Ramos (cell line): ENCODE measurements around the gene KDM7A.

ENCODE experiments used
- in situ Hi-C: fragments of 300-500 bp; cut with MboI; formaldehyde crosslinking; loops from one replicate; pipeline ENCODE4 v1.14.3; 2022; ENCODE audit warnings: low sequenced_read_pairs; ENCODE audit not compliant: unreplicated experiment

The KDM7A gene

DNA sequence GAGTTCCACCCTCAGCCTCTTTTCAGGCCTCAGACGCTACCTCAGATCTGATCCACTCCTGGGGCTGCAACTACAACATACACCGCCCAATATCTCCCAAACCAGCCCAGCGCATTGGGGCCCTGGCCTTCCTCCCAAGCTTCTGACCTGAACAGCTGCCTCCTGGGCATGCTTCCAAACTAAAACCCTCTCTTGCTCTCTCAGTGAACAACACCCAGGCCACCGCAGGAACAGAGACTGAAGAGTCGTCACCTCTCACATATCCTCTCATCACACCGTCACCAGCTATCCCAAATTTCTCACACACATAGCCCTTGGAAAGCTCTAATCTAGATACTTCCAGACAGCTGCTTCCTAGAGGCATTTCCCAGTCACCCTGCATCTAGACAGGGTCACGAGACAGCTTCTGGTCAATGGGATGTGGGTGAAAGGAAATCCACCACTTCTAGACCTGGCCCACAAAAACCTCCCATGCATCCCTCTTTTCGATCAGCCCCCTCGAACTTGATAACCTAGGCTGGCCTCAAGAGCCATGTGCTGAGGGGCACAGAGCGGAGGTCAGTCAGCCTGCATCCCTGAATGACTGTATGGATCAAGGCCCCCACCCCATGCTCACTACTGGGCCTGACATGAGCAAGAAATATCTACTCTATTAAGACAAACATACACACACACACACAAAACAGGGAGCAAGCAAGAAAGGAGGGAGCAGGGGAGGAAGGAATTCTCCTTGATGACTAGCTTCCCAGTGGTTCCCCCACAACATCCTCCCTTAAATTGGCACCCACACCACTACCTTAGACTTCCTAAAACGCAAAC lies 115.8 kb downstream of the KDM7A start:
- in situ Hi-C loops: no loop called here

DNA sequence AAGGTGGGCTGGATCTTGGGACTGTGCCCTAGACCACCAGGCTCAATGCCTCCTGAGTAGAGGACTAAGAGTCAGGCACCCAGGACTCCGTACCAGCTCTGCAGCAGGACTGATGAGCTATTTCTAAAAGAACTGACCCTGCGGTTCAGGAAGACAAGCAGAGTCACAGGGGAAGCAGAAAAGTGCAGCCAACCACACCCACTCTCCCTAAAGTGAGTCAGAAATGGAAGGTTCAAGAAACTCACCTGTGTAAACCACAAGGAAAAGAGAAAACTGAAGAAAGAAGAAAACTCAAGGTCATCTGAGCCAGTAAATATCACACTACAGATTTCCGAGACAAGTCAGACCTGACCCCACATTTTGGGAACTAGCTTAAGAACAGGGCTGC lies 116.5 kb downstream of the KDM7A start:
- in situ Hi-C loops: no loop called here

DNA sequence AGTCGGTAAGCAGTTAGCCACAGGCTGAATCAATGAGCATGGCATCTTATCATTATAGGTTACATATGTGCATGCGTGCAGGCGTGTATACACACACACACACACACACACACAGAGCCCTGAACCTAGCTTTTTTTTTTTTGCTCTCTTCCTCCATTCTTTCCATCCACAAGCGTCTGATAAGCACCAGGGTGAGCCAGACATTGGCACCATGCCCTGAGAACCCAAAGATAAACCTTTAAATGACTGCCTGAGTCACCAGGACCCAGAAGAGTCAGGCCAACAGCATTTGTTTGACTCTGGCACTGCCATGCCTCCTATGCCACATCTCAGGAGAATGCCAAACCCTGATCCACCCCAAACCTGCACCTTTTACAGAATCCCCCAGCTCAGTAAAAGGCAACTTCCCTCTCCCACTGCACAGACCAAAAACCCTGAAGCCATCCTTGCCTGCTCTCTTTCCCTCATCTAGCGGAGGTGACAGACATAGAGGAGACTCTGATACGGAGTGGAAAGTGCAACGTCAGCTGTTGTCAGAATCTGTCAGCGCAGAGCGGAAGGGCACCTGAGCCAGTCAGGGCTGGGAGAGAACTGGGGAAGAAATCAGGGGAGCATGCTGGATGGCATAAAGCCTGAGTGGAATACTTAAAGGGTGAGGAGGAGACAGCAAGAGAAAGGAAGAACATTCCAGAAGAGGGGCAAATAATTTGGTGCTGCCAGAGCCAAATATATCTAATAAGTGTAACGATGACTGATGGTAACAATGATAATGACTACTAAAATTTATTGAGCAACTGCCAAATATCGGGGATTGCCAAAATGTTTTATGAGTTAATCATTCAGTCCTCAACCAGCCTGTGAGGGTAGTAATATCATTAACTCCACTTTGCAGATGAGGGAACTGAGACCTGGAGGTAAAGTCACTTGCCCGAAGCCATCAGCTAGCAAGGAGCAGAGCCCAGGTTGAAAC lies 117.2 kb downstream of the KDM7A start:
- in situ Hi-C loops: no loop called here

DNA sequence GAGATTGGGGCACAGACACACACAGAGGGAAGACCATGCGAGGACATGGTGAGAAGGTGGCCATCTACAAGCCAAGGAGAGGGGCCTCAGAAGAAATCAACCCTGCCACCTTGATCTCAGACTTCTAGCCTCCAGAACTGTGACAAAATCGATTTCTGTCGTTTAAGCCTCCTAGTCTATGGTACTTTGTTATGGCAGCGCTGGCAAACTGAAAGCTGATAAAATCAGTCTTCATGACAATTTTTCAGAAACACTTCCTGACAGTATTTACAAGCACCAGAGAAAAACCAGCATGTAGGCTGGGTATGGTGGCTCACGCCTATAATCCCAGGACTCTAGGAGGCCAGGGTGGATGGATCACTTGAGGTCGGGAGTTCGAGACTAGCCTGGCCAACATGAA lies 118.3 kb downstream of the KDM7A start:
- in situ Hi-C loops: no loop called here

DNA sequence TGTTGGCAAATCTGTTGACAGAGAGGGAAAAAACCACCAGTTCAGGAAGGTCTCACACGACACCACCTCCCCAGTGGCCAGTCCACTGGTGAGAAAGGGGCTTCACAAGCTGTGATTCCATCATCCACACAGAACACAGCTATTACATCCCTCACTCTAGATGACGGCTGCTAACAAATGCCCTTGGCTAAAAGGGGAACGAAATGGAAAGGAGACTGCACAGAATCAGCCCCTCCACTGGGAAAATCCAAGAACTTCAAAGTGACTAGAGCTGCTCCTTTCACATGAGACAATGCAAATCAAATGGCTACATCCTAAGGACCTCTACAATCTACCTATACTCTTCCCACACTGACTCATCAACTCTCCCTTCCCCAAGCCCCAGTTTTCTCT lies 119.6 kb downstream of the KDM7A start:
- in situ Hi-C loops: no loop called here

DNA sequence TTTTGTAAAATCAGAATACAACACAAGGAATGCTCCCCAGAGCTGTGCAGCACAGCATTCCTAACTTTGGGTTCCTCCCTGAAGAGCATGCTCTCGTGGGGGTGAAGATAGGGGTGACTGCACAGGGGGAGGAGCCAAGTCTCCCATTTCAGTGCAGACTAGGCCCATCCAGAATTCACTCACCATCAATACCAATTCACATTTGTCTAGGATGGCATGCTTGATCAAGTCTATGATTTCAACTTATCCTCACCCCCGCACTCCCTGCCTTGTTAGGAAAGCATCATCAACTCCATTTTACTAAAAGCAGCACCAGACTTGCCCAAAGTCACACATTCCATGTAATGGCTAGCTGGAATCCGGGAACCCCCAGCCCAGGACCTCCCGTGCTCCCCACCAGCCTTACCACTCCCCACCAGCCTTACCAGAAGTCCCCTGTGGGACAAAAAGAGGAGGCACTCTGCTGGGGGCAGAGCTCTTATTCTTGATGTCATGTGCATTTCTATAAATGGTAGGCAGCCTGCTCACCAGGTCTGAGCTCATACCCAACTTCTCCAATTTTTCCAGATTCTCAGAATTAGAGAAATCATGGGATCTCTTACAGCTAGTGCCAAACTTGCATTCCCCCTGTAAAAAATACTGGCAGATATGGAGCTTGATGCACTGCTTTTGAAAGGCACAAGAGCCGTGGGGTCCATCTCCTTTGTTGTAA lies 120.2 kb downstream of the KDM7A start:
- in situ Hi-C loops: no loop called here

DNA sequence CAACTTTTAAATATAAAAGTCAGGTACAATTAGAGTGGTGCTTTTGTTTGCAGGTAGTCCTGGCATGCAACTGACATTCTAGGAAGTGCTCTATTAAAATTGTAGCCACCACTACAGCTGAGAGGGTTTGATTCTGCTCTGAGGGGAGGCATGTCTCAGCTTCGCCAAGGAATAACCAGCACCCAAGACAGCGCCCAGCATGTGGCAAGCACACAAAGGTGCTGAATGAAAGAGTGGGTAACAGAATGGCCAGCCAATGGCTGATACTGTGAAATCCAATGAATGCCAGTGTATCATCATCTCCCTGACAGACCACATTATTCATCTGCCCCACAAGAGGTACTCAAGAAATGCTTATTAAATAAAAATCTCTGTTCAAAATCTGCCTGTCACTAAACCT lies 121.0 kb downstream of the KDM7A start:
- in situ Hi-C loops: no loop called here

DNA sequence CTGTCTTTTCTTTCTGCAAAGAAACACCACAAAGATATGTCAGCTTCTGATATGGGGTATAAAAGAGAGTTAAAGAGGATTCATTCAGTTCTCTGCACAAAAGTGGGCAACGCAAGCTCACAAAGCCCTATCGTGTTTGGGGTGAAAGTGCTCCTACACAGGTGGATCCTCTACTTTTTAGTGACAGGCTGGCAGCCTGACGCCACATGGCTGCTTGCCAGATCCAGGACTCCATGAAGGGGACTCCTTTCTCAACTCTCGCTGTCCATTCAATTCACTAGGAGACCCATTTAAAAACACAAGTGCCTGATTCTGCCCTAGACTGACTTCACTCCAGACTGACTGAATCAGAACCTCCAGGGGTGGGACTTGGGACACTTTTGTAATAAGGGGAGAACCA lies 122.0 kb downstream of the KDM7A start:
- in situ Hi-C loops: no loop called here

DNA sequence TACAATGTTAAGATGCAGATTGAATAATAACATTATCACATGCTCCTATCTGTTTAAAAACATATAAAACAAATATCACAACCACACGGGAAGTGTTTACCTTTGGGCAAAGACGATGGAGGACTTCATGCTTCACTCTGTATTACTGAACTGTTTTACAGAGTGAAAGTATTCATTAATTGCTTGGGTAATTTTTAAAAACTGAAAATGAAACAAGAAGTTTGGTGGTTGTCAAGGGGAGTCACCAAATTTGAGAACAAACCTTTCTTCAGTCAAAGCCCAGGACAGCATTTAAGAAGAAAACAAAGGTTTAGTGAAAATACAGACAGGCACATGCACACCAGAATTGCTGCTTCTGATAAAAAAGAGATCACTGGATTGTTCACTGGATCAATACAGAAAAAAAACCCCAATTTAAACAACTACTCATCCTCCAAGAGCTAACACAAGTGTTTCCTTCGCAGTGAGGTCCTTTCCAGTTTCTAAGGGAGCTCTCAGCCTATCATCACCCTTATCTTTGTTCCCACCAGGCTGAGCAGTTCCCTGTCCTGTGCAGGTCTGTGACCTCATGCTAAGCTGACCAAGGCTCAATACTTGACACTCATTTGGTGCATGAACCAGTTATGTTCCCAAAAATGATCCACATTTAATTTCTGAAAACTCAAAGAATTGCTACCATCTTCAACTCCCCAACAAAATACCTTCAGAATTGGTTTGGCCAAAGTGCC lies 122.8 kb downstream of the KDM7A start:
- in situ Hi-C loops: no loop called here

DNA sequence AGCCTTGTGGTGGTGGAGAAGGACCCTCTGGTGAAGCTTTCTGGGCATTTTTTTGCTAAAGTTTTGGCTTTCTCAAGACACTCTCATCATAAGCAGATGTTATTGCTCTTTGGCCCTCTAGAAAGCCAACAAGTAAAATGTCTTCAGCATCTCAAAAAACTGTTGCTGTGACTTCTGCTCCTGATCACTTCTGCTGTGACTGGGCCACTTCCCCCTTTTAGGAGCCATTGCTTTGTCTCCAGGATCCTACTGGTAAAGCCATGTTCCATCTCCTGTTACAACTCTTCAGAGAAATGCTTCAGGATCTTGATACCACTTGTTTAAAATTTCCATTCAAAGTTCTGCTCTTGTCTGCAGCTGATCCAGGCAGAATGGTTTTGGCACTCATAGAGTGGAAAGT lies 125.0 kb downstream of the KDM7A start:
- in situ Hi-C loops: no loop called here

DNA sequence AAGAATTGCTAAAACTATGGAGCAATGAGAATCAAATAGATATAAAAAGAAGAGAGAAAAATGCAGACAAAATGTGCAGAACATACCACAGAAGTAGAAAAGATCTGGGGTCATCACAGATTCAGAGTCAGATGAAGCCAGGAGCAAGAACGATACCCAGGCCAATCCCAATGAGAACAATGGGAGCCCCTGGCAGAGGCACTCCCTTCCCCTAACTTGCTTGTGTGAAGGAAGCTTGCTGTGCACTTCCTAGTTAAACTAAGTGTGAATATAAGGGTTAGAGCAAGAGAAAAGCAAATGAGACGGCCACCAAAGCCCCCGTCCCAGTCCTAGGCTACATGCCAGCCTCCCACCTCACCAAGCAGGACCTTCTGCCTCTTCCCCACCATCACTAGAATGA lies 126.7 kb downstream of the KDM7A start:
- in situ Hi-C loops: no loop called here

DNA sequence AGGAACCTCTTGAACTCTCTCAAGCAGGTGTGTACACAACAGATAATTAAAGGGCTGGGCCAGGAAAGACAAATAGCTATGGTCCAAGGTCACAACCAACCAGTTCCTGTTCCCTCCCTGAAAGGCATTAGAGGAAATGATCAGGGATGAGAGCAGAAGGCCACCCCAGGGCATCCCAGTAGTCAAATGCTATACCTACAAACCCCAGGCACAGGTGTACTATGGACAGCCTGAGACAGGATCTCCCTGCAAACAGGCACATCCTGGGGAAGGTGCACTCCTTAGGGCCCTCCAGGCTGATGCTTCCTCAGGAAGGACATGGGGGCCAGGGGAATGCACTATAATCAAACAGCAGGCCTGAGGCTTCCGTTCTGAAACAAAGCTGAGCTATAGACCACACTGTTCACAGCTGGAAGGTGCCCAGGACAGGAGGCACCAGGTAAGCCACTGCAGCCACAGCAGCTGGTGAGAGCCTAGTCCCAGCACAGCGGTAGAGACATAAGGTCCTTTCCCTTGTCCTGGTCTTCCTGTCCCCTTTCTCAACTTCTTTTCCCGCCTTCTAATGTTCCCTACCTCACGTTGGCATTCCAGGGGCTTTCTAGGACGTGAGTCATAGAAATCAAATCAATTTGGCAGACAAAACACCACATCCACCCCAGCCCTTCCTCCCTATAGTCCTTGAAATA lies 127.3 kb downstream of the KDM7A start:
- in situ Hi-C loops: no loop called here

DNA sequence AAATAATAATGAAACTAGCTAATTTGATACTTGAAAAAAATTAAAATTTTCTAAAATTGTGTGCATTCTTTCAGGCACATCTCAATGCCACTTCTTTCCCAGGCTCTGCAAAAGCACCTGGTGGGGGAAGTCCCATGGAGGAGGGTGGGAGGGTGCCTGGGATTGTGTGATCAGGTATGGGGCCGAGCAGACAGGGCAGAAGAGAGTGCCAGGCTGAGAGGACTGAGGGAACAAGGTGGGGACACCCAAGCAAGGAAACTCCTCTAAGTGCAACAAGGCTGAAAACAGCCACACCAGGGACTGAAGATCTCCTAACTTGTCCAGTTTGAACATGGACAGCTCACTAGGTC lies 127.8 kb downstream of the KDM7A start:
- in situ Hi-C loops: no loop called here

DNA sequence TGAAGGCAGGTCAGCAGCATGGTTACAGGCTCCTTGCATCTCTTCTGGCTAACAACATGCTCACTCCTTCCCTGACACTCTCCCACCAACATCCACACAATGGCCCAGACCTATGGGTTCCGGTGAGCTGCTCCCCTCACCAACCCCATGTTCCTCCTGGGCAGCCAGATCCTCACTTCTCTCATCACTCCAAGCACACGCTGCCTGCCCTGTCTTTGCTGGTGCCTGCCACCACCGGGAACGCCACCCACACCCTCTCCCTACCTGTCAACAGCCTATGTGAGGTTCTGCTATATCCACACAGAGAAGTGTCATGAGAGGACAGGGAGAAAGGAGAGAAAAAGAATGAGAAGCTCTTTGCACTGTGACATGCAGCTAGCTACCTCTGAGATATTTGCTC lies 128.6 kb downstream of the KDM7A start:
- in situ Hi-C loops: no loop called here

DNA sequence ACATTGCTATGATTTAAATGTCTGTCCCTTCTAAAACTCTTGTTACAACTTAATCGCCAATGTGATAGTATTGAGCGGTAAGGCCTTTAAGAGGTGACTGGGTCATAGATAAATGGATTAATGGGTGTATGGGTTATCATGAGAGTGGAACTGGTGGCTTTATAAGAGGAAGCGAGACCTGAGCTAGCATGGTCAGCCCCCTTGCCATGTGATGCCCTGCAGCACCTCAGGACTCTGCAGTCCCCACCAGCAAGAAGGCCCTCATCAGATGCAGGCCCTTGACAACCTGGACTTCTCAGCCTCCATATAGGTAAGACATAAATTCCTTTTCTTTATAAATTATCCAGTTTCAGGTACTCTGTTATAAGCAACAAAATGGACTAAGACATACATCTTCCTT lies 129.6 kb downstream of the KDM7A start:
- in situ Hi-C loops: no loop called here

DNA sequence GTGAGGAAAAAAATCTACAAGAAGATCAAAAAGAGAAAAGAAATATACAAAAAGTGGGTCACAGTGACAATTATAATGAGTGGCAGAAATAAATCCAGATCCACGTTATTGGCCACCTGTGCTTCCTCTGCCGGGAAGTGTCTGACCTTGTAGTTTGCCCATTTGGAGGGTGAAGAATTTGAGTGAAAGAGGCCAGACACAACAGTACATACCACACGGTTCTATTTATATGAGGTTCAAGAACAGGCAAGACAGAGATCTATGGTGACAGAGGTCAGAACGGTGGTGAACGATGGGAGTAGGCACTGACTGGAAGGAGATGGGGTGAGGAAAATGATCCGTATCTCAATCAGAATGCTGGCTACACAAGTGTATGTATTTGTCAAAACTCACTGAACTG lies 131.1 kb downstream of the KDM7A start:
- in situ Hi-C loops: no loop called here

DNA sequence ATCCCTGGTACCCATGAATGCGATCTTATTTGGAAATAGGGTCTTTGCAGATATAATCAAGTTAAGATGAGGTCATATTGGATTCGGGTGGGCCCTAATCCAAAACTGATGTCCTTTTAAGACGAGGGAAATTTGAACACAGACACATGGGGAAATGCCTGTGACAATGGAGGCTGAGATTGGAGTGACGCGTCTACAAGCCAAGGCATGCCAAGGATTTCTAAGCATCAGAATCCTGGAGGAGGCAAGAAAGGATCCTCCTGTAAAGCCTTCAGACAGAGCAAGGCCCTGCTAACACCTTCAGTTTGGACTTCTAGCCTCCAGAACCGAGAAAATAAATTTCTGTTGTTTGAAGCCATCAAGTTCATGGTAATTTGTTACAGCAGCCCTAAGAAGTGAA lies 132.5 kb downstream of the KDM7A start:
- in situ Hi-C loops: no loop called here

DNA sequence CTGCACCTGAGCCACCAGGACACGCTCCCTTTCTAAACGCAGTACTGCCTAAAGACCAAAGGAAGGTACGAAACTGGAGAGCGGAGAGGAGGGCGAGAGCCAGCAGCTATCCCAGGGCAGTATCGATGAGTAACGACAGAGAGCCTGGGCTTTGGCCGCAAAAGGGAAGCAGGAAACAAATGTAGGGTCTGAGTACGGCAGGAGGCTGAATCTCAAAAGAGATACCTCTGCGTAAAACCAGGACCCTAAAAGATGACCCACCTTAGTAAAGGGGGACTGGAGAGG lies 134.5 kb downstream of the KDM7A start:
- in situ Hi-C loops: no loop called here

DNA sequence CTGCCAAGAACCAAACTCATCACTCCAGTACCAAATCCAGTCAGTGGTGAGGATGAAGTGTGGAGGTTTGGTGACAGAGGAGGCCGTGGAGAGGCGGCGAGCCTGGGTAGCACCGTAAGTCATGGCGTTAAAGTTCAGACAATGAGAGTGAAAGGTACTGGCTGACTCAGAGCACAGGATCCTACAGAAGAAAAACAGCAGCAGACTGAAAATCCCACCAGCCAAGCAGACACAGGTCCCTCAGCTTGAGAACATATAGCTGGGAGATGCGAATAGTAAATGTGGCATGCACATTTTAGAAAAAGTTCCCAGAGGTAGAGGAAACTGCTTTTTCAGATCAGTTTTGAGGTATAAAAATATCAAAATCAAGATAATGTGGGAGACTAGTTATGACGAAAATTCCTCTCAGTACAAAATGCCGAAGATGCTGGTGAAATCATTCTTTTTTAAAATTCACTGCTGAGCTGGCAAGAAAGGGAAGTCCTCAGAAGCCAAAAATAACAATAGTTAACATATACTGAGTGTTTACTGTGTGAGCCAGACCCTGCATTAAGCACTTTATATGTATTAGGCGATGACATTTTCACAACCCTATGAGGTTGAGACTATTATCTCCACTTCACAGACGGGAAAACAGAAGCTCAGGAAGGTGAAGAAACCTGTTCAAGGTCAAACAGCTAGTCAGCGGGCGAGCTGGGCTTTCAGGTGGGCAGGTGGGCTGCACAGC lies 135.0 kb downstream of the KDM7A start:
- in situ Hi-C loops: no loop called here
